Loucy (cell line): ENCODE measurements around the gene TPTE.
"Not testable (repeated sequence)": the region's sequence is repeated elsewhere in the genome, so short reads cannot be mapped to it uniquely, and the experiment has no call there.

Experiments used
- EZH2phosphoT487 ChIP-seq: fragments of 200-600 bp; IDR thresholded peaks from 2 replicates; pipeline ENCODE4 v1.6.1; 2018; ENCODE audit warnings: antibody characterized with exemption, mild to moderate bottlenecking, moderate library complexity, borderline replicate concordance
- TF ChIP-seq, protein P1 (sequence below): fragments of 200-600 bp; sonication (generic); conservative IDR thresholded peaks from 2 replicates; pipeline ENCODE4 v1.5.1; 2014; ENCODE audit warnings: mild to moderate bottlenecking, antibody characterized with exemption, low read length

DNA sequence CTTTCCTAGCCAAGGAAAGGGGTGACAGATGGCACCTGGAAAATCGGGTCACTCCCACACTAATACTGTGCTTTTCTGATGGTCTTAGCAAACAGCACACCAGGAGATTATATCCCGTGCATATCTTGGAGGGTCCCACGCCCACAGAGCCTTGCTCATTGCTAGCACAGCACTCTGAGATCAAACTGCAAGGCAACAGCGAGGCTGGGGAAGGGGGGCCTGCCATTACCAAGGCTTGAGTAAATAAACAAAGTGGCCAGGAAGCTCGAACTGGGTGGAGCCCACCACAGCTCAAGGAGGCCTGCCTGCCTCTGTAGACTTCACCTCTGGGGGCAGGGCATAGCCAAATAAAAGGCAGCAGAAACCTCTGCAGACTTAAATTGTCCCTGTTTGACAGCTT, 109.9 kb downstream of the TPTE start:
- TF ChIP-seq, protein P1, sequence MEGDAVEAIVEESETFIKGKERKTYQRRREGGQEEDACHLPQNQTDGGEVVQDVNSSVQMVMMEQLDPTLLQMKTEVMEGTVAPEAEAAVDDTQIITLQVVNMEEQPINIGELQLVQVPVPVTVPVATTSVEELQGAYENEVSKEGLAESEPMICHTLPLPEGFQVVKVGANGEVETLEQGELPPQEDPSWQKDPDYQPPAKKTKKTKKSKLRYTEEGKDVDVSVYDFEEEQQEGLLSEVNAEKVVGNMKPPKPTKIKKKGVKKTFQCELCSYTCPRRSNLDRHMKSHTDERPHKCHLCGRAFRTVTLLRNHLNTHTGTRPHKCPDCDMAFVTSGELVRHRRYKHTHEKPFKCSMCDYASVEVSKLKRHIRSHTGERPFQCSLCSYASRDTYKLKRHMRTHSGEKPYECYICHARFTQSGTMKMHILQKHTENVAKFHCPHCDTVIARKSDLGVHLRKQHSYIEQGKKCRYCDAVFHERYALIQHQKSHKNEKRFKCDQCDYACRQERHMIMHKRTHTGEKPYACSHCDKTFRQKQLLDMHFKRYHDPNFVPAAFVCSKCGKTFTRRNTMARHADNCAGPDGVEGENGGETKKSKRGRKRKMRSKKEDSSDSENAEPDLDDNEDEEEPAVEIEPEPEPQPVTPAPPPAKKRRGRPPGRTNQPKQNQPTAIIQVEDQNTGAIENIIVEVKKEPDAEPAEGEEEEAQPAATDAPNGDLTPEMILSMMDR, result not testable (repeated sequence)
- not testable (repeated sequence) for TF ChIP-seq EZH2phosphoT487
